Spinal cord (tissue), 10 donors: ENCODE results near the gene TMEM63A. TPM values are rescaled to one million over a fixed set of nuclear protein-coding genes. Genes with fewer than 3 reads are reported as not detected.
"Not testable (repeated sequence)": the region's sequence is repeated elsewhere in the genome, so short reads cannot be mapped to it uniquely, and the experiment has no call there.

ENCODE experiments used
- DNase-seq, 6 donors: peaks; one replicate each; pipeline versions ENCODE4 v3.0.0 to v3.0.0-alpha.2; 2013 to 2015; ENCODE audit warnings: low spot score in 6 of 6, low read depth in 4 of 6
- H3K27ac ChIP-seq: one replicate; pipeline ENCODE4 v1.5.1; 2013; ENCODE audit warnings: low read depth, low read length, control low read depth
- H3K27me3 ChIP-seq: one replicate; pipeline ENCODE4 v1.6.1; 2013; ENCODE audit warnings: low read length; ENCODE audit not compliant: control insufficient read depth, insufficient read depth
- H3K36me3 ChIP-seq: one replicate; pipeline ENCODE4 v1.6.1; 2013; ENCODE audit warnings: low read length; ENCODE audit not compliant: control insufficient read depth, insufficient read depth
- H3K4me1 ChIP-seq: one replicate; pipeline ENCODE4 v1.6.1; 2013; ENCODE audit warnings: low read length; ENCODE audit not compliant: control insufficient read depth, insufficient read depth
- H3K4me3 ChIP-seq: one replicate; pipeline ENCODE4 v1.5.1; 2013; ENCODE audit warnings: low read depth, low read length, control low read depth
- H3K9me3 ChIP-seq: one replicate; pipeline ENCODE4 v1.6.1; 2013; ENCODE audit warnings: low read length; ENCODE audit not compliant: control insufficient read depth, insufficient read depth
- WGBS: methylation state at CpG from one replicate; pipeline ENCODE4 v1.1.5; 2013; ENCODE audit warnings: missing lambda C conversion rate; ENCODE audit not compliant: insufficient coverage; 5-methylcytosine and 5-hydroxymethylcytosine counted together
- polyA plus RNA-seq, 2 donors: library from polyadenylated mRNA; unstranded; fragments of 120-200 nt; gene quantifications; one replicate each; pipeline ENCODE4 v1.2.1, GENCODE V29; 2013; ENCODE audit not compliant: insufficient read length in 2 of 2
- total RNA-seq, 2 donors: library from RNA; depleted of rRNA in 1 of 2; stranded (reverse); fragments of 120-200 nt in 1 of 2; fragments of >200 nt in 1 of 2; gene quantifications; one replicate each; pipeline versions ENCODE4 v1.2.3 to v1.2.4, GENCODE V29; 2013 to 2014
- donor health status: healthy.

TMEM63A gene
- total and polyA plus RNA-seq, 4 donors = 40.3 to 97.8 (median 73.3) TPM

- no peaks in the 10 kb centered on the region for H3K9me3 ChIP-seq
- H3K36me3 ChIP-seq = no peaks in the 10 kb centered on the region
- H3K4me1 ChIP-seq = no peaks in the 10 kb centered on the region
- H3K27me3 ChIP-seq = no peaks in the 10 kb centered on the region
- 67% methylated on average over 1 of the region's 5 CpGs for WGBS
- peak in 1 of 6 donors; percentile 57 for DNase-seq
- no peak overlapping the region for H3K4me3 ChIP-seq
- no peak overlapping the region for H3K27ac ChIP-seq
Observed at GRCh38 chr1:225896494-225896893, 14.3 kb upstream of the TMEM63A start.

GRCh38 chr1:225892307-225892706 lies 10.1 kb upstream of the TMEM63A start:
- no peak overlapping the region for H3K4me3 ChIP-seq
- no peaks in the 10 kb centered on the region for H3K36me3 ChIP-seq
- H3K4me1 ChIP-seq = no peaks in the 10 kb centered on the region
- H3K27ac ChIP-seq = no peak overlapping the region
- H3K9me3 ChIP-seq = no peaks in the 10 kb centered on the region
- DNase-seq = no peak
- 92% methylated on average over 5 of the region's 6 CpGs for WGBS
- H3K27me3 ChIP-seq = no peaks in the 10 kb centered on the region

- Histone ChIP-seq H3K27ac (no peak overlapping the region), H3K4me3 (no peak overlapping the region), H3K9me3 (no peaks in the 10 kb centered on the region), H3K27me3 (peaks cover 3% of the 10 kb centered on the region), H3K36me3 (no peaks in the 10 kb centered on the region), H3K4me1 (no peaks in the 10 kb centered on the region)
- WGBS = 93% methylated on average over 14 of the region's 14 CpGs
- DNase-seq = no peak
Observed at GRCh38 chr1:225891229-225891972, 9.2 kb upstream of the TMEM63A start.

- Histone ChIP-seq H3K4me3 (no peak overlapping the region), H3K4me1 (no peaks in the 10 kb centered on the region), H3K27me3 (peaks cover 5% of the 10 kb centered on the region), H3K27ac (no peak overlapping the region), H3K36me3 (no peaks in the 10 kb centered on the region), H3K9me3 (no peaks in the 10 kb centered on the region)
- DNase-seq = no peak
- 46% methylated on average over 4 of the region's 6 CpGs for WGBS
Observed at GRCh38 chr1:225890346-225891228, 8.4 kb upstream of the TMEM63A start.

- Histone ChIP-seq H3K27ac (no peak overlapping the region), H3K9me3 (no peaks in the 10 kb centered on the region), H3K4me3 (no peak overlapping the region), H3K36me3 (no peaks in the 10 kb centered on the region), H3K4me1 (no peaks in the 10 kb centered on the region), H3K27me3 (peaks cover 5% of the 10 kb centered on the region)
- no peak for DNase-seq
- 94% methylated on average over 5 of the region's 5 CpGs for WGBS
Observed at GRCh38 chr1:225889743-225890142, 7.6 kb upstream of the TMEM63A start.

GRCh38 chr1:225888898-225889601 lies 6.9 kb upstream of the TMEM63A start, which contains the start of gene LEFTY1:
Gene LEFTY1, minus strand, starts transcription at chr1:225889146. Its CDS starts 80 bp downstream, at chr1:225889066.
- H3K4me1 ChIP-seq = no peaks in the 10 kb centered on the region
- 67% methylated on average over 11 of the region's 11 CpGs for WGBS
- DNase-seq = no peak
- H3K36me3 ChIP-seq = no peaks in the 10 kb centered on the region
- no peak within 1 kb of the TSS for H3K27ac ChIP-seq
- H3K27me3 ChIP-seq = peaks cover 5% of the 10 kb centered on the region
- no peak within 1 kb of the TSS for H3K4me3 ChIP-seq
- no peaks in the 10 kb centered on the region for H3K9me3 ChIP-seq

- Histone ChIP-seq H3K36me3 (no peaks in the 10 kb centered on the region), H3K4me3 (no peak overlapping the region), H3K27ac (no peak overlapping the region), H3K9me3 (no peaks in the 10 kb centered on the region), H3K27me3 (peaks cover 5% of the 10 kb centered on the region), H3K4me1 (peaks cover 4% of the 10 kb centered on the region)
- 85% methylated on average over 13 of the region's 18 CpGs for WGBS
- no peak for DNase-seq
Observed at GRCh38 chr1:225888289-225888897, 6.2 kb upstream of the TMEM63A start.

GRCh38 chr1:225887554-225888288 lies 5.5 kb upstream of the TMEM63A start:
- not testable (repeated sequence) for H3K36me3 ChIP-seq, H3K4me3 ChIP-seq, DNase-seq, H3K9me3 ChIP-seq, H3K27me3 ChIP-seq, H3K27ac ChIP-seq
- 20% methylated on average over 19 of the region's 56 CpGs for WGBS
- peaks cover 11% of the 10 kb centered on the region for H3K4me1 ChIP-seq

GRCh38 chr1:225887030-225887314 lies 4.8 kb upstream of the TMEM63A start:
- Histone ChIP-seq H3K27ac (no peak overlapping the region), H3K27me3 (peaks cover 12% of the 10 kb centered on the region), H3K4me3 (no peak overlapping the region), H3K9me3 (no peaks in the 10 kb centered on the region), H3K4me1 (peaks cover 17% of the 10 kb centered on the region), H3K36me3 (no peaks in the 10 kb centered on the region)
- WGBS = 75% methylated on average over 2 of the region's 7 CpGs
- no peak for DNase-seq
